GM12878 (cell line): ENCODE measurements around the gene COIL.

ENCODE experiments used
- BHLHE40 ChIP-seq, 2 experiments: fragments of 450-650 bp in 1 of 2; IDR thresholded peaks; 2 replicates each; pipeline ENCODE4 v1.6.1; 2011 to 2017; ENCODE audit warnings: low read depth in 2 of 2, borderline replicate concordance in 1 of 2, improper control_type of control experiment in 1 of 2, low read length in 1 of 2, mild to moderate bottlenecking in 1 of 2
- FOXM1 ChIP-seq: IDR thresholded peaks from 2 replicates; pipeline ENCODE4 v1.6.1; 2012; ENCODE audit warnings: low read depth, mild to moderate bottlenecking, inconsistent platforms, low read length, moderate library complexity
- GABPA ChIP-seq: IDR thresholded peaks from 2 replicates; pipeline ENCODE4 v1.6.1; 2014; ENCODE audit warnings: antibody characterized with exemption, low read depth, mild to moderate bottlenecking, inconsistent platforms
- KDM1A ChIP-seq: fragments of 200-600 bp; sonication (generic); IDR thresholded peaks from 2 replicates; pipeline ENCODE4 v1.6.1; 2016; ENCODE audit warnings: borderline replicate concordance
- POLR2AphosphoS2 ChIP-seq: IDR thresholded peaks from 2 replicates; pipeline ENCODE4 v1.6.1; 2011; ENCODE audit warnings: low read depth, mild to moderate bottlenecking, low read length, improper control_type of control experiment, moderate library complexity
- YBX1 ChIP-seq: fragments of 450-650 bp; IDR thresholded peaks from 2 replicates; pipeline ENCODE4 v1.6.1; 2016; ENCODE audit warnings: antibody characterized with exemption
- TF ChIP-seq, protein P1 (sequence below), 3 experiments: IDR thresholded peaks in 2 of 3; conservative IDR thresholded peaks in 1 of 3; 2 replicates each; pipeline ENCODE4 v1.5.1; 2011; ENCODE audit warnings: low read depth in 3 of 3, low read length in 3 of 3, mild to moderate bottlenecking in 3 of 3, control low read depth in 2 of 3, moderate library complexity in 2 of 3, inconsistent platforms in 1 of 3, mixed read lengths in 1 of 3; ENCODE audit not compliant: control insufficient read depth in 2 of 3, insufficient read depth in 1 of 3; ENCODE audit errors: extremely low read depth in 1 of 3
- TF ChIP-seq, protein P2 (sequence below): fragments of 450-650 bp; IDR thresholded peaks from 2 replicates; pipeline ENCODE4 v1.6.1; 2017; ENCODE audit warnings: mild to moderate bottlenecking

DNA sequence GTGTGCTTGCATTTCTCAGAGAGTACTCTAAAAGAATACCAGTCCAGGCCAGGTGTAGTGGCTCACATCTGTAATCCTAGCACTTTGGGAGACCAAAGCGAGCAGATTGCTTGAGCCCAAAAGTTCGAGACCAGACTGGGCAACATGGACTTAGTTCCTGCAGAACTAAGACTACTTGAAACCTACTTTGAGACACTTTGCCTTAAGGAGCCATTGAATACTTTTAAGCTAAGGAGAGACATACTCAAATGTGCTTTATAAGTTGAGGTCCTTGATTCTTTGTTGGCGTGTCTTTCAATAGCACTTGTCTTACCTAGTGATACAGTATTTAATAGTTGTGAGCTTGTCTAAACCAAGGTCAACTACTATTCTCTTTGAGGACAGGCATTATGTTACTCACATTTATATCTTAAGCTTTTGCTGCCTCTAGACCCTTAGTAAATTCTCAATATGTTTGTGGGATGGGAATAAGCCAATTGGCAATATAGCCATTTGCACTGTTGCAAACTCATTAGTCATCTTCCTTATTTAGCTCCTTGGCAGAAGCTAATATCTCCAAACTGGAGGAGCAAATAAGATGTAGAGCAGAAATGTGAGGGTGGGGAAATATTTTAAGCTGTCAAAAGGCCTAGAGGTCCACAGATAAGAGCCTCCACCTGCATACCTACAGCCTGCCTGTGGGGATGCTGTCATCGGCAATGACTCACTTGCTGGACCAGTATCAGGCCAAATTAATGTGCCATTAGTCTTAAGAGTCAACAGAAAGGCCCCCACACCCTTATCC lies 33.4 kb upstream of the COIL start:
- TF ChIP-seq, protein P1, sequence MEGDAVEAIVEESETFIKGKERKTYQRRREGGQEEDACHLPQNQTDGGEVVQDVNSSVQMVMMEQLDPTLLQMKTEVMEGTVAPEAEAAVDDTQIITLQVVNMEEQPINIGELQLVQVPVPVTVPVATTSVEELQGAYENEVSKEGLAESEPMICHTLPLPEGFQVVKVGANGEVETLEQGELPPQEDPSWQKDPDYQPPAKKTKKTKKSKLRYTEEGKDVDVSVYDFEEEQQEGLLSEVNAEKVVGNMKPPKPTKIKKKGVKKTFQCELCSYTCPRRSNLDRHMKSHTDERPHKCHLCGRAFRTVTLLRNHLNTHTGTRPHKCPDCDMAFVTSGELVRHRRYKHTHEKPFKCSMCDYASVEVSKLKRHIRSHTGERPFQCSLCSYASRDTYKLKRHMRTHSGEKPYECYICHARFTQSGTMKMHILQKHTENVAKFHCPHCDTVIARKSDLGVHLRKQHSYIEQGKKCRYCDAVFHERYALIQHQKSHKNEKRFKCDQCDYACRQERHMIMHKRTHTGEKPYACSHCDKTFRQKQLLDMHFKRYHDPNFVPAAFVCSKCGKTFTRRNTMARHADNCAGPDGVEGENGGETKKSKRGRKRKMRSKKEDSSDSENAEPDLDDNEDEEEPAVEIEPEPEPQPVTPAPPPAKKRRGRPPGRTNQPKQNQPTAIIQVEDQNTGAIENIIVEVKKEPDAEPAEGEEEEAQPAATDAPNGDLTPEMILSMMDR (IDR thresholded peaks at IDR 0.05 in 2 of 3, conservative IDR thresholded peaks at IDR 0.05 in 1 of 3; ENCODE audit: control insufficient read depth in 2 of 3, extremely low read depth in 1 of 3, insufficient read depth in 1 of 3, low read depth in 3 of 3, low read length in 3 of 3), result no peak
- TF ChIP-seq, protein P2, sequence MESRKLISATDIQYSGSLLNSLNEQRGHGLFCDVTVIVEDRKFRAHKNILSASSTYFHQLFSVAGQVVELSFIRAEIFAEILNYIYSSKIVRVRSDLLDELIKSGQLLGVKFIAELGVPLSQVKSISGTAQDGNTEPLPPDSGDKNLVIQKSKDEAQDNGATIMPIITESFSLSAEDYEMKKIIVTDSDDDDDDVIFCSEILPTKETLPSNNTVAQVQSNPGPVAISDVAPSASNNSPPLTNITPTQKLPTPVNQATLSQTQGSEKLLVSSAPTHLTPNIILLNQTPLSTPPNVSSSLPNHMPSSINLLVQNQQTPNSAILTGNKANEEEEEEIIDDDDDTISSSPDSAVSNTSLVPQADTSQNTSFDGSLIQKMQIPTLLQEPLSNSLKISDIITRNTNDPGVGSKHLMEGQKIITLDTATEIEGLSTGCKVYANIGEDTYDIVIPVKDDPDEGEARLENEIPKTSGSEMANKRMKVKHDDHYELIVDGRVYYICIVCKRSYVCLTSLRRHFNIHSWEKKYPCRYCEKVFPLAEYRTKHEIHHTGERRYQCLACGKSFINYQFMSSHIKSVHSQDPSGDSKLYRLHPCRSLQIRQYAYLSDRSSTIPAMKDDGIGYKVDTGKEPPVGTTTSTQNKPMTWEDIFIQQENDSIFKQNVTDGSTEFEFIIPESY, result no peak
- TF ChIP-seq KDM1A, result no peak
- TF ChIP-seq POLR2AphosphoS2, result no peak
- no peak for TF ChIP-seq GABPA
- TF ChIP-seq YBX1, result no peak
- no peak for TF ChIP-seq BHLHE40 (IDR thresholded peaks at IDR 0.05; ENCODE audit: borderline replicate concordance in 1 of 2, low read depth in 2 of 2, low read length in 1 of 2)
- TF ChIP-seq FOXM1, result no peak
